Neural progenitor cell (in vitro differentiated cells): ENCODE data around the gene INPP4A. TPM values are rescaled to one million over a fixed set of nuclear protein-coding genes. Genes with fewer than 3 reads are reported as not detected.

Experiments used
- DNase-seq: peaks from one replicate; pipeline ENCODE4 v3.0.0-alpha.2; 2016; ENCODE audit warnings: low spot score
- H2AFZ ChIP-seq: fragments of 200-600 bp; sonication (generic); replicated peaks from 2 replicates; pipeline ENCODE4 v1.6.1; 2016; ENCODE audit warnings: antibody characterized with exemption
- H3F3A ChIP-seq: fragments of 200-600 bp; sonication (generic); 2 replicates; pipeline ENCODE4 v1.6.1; 2016; ENCODE audit warnings: antibody characterized with exemption, low read depth
- H3K27ac ChIP-seq: fragments of 200-600 bp; sonication (generic); 2 replicates; pipeline ENCODE4 v1.5.1; 2016; ENCODE audit warnings: mild to moderate bottlenecking
- H3K27me3 ChIP-seq: fragments of 200-600 bp; sonication (generic); 2 replicates; pipeline ENCODE4 v1.6.1; 2016; ENCODE audit warnings: mild to moderate bottlenecking, moderate library complexity
- H3K36me3 ChIP-seq: fragments of 200-600 bp; sonication (generic); 2 replicates; pipeline ENCODE4 v1.5.1; 2016
- H3K4me1 ChIP-seq: fragments of 200-600 bp; sonication (generic); 2 replicates; pipeline ENCODE4 v1.6.1; 2016; ENCODE audit warnings: mixed run types
- H3K4me2 ChIP-seq: fragments of 200-600 bp; sonication (generic); 2 replicates; pipeline ENCODE4 v1.6.1; 2016
- H3K4me3 ChIP-seq: fragments of 200-600 bp; sonication (generic); 2 replicates; pipeline ENCODE4 v1.5.1; 2016
- H3K79me2 ChIP-seq: fragments of 200-600 bp; sonication (generic); 2 replicates; pipeline ENCODE4 v1.6.1; 2016; ENCODE audit warnings: low read depth
- H3K9ac ChIP-seq: fragments of 200-600 bp; sonication (generic); 2 replicates; pipeline ENCODE4 v1.6.1; 2016
- H3K9me3 ChIP-seq: fragments of 200-600 bp; sonication (generic); 2 replicates; pipeline ENCODE4 v1.5.1; 2016; ENCODE audit warnings: low read depth
- H4K20me1 ChIP-seq: fragments of 200-600 bp; sonication (generic); 2 replicates; pipeline ENCODE4 v1.6.1; 2016; ENCODE audit warnings: low read depth
- H3K27ac Mint-ChIP-seq: 3 replicates; pipeline ENCODE4 v1.8.0; 2021; ENCODE audit warnings: mixed read lengths
- H3K27me3 Mint-ChIP-seq: 2 replicates; pipeline ENCODE4 v1.8.0; 2022; ENCODE audit warnings: low read depth, mild to moderate bottlenecking, inconsistent platforms, moderate library complexity, mixed read lengths; ENCODE audit not compliant: insufficient read depth
- H3K36me3 Mint-ChIP-seq: 3 replicates; pipeline ENCODE4 v1.8.0; 2021; ENCODE audit warnings: mixed read lengths
- H3K4me1 Mint-ChIP-seq: 3 replicates; pipeline ENCODE4 v1.8.0; 2021; ENCODE audit warnings: mixed read lengths
- H3K4me3 Mint-ChIP-seq: 3 replicates; pipeline ENCODE4 v1.8.0; 2021; ENCODE audit warnings: mild to moderate bottlenecking, moderate library complexity, mixed read lengths
- H3K9me3 Mint-ChIP-seq: 3 replicates; pipeline ENCODE4 v1.8.0; 2020; ENCODE audit warnings: mixed read lengths
- EZH2 ChIP-seq: fragments of 200-600 bp; sonication (generic); IDR thresholded peaks from 2 replicates; pipeline ENCODE4 v1.6.1; 2017; ENCODE audit warnings: antibody characterized with exemption, mild to moderate bottlenecking, moderate library complexity
- EZH2phosphoT487 ChIP-seq: fragments of 200-600 bp; sonication (generic); IDR thresholded peaks from 2 replicates; pipeline ENCODE4 v1.6.1; 2017; ENCODE audit warnings: antibody characterized with exemption
- total RNA-seq: library from RNA; depleted of rRNA; stranded (reverse); fragments of >200 nt; gene quantifications from 2 replicates; pipeline ENCODE4 v1.2.3, GENCODE V29; 2015; ENCODE audit warnings: low replicate concordance
- TF ChIP-seq, protein P1 (sequence below): fragments of 200-600 bp; sonication (generic); IDR thresholded peaks from 2 replicates; pipeline ENCODE4 v1.5.1; 2017; ENCODE audit warnings: antibody characterized with exemption, mild to moderate bottlenecking

Gene INPP4A
- total RNA-seq, 1 donor from 2014 or later: 35.1 TPM

DNA sequence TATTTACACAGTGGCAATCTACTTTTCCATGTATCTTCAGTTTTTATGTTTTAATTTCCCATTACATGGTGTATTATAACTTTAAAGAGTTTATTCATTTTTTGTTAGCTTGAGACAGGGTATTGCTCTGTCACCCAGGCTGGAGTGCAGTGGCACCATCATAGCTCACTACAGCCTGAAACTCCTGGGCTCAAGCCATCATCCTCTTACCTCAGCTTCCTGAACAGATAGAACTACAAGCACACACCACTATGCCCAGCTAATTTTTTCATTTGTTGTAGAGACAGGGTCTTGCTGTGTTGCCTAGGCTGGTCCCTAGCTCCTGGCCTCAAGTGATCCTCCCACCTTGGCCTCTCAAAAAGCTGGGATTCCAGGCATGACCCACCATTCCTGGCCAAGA lies 96.8 kb downstream of the INPP4A start:
- no peaks in the 10 kb centered on the region for H4K20me1 ChIP-seq
- no peaks in the 10 kb centered on the region for H3K27me3 ChIP-seq
- TF ChIP-seq, protein P1, sequence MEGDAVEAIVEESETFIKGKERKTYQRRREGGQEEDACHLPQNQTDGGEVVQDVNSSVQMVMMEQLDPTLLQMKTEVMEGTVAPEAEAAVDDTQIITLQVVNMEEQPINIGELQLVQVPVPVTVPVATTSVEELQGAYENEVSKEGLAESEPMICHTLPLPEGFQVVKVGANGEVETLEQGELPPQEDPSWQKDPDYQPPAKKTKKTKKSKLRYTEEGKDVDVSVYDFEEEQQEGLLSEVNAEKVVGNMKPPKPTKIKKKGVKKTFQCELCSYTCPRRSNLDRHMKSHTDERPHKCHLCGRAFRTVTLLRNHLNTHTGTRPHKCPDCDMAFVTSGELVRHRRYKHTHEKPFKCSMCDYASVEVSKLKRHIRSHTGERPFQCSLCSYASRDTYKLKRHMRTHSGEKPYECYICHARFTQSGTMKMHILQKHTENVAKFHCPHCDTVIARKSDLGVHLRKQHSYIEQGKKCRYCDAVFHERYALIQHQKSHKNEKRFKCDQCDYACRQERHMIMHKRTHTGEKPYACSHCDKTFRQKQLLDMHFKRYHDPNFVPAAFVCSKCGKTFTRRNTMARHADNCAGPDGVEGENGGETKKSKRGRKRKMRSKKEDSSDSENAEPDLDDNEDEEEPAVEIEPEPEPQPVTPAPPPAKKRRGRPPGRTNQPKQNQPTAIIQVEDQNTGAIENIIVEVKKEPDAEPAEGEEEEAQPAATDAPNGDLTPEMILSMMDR: no peak
- TF ChIP-seq EZH2: no peak
- TF ChIP-seq EZH2phosphoT487: no peak
- H3K9me3 ChIP-seq: no peaks in the 10 kb centered on the region
- Mint-ChIP-seq H3K4me3 (no peak overlapping the region), H3K4me1 (peaks cover 8% of the 10 kb centered on the region), H3K9me3 (no peaks in the 10 kb centered on the region), H3K27ac (no peak overlapping the region), H3K27me3 (peaks cover 5% of the 10 kb centered on the region), H3K36me3 (peaks cover 28% of the 10 kb centered on the region)
- H3K4me1 ChIP-seq: no peaks in the 10 kb centered on the region
- no peak overlapping the region for H2AFZ ChIP-seq
- no peak overlapping the region for H3K4me2 ChIP-seq
- no peak overlapping the region for H3K9ac ChIP-seq
- no peak for DNase-seq
- H3K36me3 ChIP-seq: no peaks in the 10 kb centered on the region
- H3F3A ChIP-seq: no peaks in the 10 kb centered on the region
- no peaks in the 10 kb centered on the region for H3K79me2 ChIP-seq
- no peak overlapping the region for H3K27ac ChIP-seq
- H3K4me3 ChIP-seq: no peak overlapping the region

DNA sequence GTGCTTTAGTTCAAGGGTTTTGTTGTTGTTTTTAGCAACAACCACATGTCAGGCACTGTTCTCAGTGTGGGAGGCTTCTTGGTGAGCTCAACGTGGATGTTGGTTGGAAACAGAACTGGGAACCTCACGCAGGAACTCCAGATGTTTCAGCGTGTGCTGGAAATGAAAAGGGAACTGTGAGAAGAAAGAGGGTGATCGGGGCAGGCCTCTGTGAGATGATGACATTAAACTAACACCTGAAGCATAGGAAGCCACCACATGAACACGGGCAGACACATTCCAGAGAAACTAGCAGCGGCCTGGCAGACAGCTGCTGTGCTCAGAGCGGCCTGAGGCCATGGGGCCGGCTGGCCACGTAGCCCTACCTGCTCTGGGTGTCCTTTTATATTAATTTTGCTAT lies 97.2 kb downstream of the INPP4A start:
- H3K9me3 ChIP-seq: no peaks in the 10 kb centered on the region
- no peak overlapping the region for H3K27ac ChIP-seq
- H3K4me1 ChIP-seq: no peaks in the 10 kb centered on the region
- H3K4me2 ChIP-seq: no peak overlapping the region
- Mint-ChIP-seq H3K9me3 (no peaks in the 10 kb centered on the region), H3K4me1 (peaks cover 4% of the 10 kb centered on the region), H3K27ac (no peak overlapping the region), H3K4me3 (no peak overlapping the region), H3K27me3 (peaks cover 5% of the 10 kb centered on the region), H3K36me3 (peaks cover 28% of the 10 kb centered on the region)
- TF ChIP-seq EZH2phosphoT487 (no peak), EZH2 (no peak)
- TF ChIP-seq, protein P1: no peak
- DNase-seq: no peak
- H4K20me1 ChIP-seq: no peaks in the 10 kb centered on the region
- no peak overlapping the region for H3K4me3 ChIP-seq
- H3F3A ChIP-seq: no peaks in the 10 kb centered on the region
- H3K79me2 ChIP-seq: no peaks in the 10 kb centered on the region
- H3K9ac ChIP-seq: no peak overlapping the region
- no peaks in the 10 kb centered on the region for H3K27me3 ChIP-seq
- no peaks in the 10 kb centered on the region for H3K36me3 ChIP-seq
- H2AFZ ChIP-seq: no peak overlapping the region

DNA sequence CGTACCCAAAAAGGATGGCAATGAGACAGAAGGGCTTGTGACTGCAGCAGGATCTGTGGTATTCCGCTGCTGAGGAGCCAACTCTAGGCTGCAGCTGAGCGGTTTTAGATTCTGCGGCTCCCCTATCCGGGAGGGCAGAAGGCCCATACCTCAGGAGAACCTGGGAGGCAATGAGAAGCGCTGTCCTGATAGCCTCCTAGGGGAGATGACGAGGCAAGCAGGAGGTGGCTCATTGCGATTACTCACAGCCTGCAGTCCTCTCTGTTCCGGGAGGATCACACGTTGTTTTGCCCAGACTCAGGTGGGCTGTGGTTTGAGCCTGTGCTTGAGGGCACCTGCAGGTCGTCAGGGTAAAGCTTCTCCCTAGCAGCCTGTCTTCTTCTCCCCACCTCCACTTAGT lies 98.6 kb downstream of the INPP4A start:
- Mint-ChIP-seq H3K4me1 (no peaks in the 10 kb centered on the region), H3K27me3 (peaks cover 5% of the 10 kb centered on the region), H3K36me3 (peaks cover 25% of the 10 kb centered on the region), H3K9me3 (no peaks in the 10 kb centered on the region), H3K4me3 (no peak overlapping the region), H3K27ac (no peak overlapping the region)
- no peaks in the 10 kb centered on the region for H3K27me3 ChIP-seq
- no peaks in the 10 kb centered on the region for H3K36me3 ChIP-seq
- no peaks in the 10 kb centered on the region for H3K4me1 ChIP-seq
- H3K4me2 ChIP-seq: no peak overlapping the region
- no peak overlapping the region for H3K27ac ChIP-seq
- no peaks in the 10 kb centered on the region for H3F3A ChIP-seq
- no peak for DNase-seq
- H4K20me1 ChIP-seq: no peaks in the 10 kb centered on the region
- H3K79me2 ChIP-seq: no peaks in the 10 kb centered on the region
- TF ChIP-seq EZH2phosphoT487: no peak
- TF ChIP-seq EZH2: no peak
- TF ChIP-seq, protein P1: no peak
- H3K9ac ChIP-seq: no peak overlapping the region
- H2AFZ ChIP-seq: no peak overlapping the region
- no peak overlapping the region for H3K4me3 ChIP-seq
- H3K9me3 ChIP-seq: no peaks in the 10 kb centered on the region

DNA sequence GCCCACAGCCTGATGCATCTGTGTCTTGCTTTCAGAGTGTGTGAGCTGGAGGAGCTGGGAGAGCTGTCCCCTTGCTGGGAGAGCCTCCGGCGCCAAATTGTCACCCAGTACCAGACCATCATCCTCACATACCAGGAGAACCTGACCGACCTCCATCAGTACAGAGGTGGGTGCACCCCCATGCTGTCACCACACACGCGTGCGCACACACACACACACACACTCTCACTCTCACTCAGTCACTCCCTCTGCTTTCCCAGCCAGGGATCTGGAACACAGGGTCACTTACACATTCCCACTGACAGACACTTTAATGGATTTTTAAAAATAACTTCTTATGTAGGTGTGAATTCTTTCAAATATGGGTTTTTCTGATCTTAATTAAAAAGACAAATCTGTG lies 99.2 kb downstream of the INPP4A start:
- Mint-ChIP-seq H3K4me1 (no peaks in the 10 kb centered on the region), H3K27me3 (peaks cover 5% of the 10 kb centered on the region), H3K4me3 (no peak overlapping the region), H3K9me3 (no peaks in the 10 kb centered on the region), H3K27ac (no peak overlapping the region), H3K36me3 (peaks cover 23% of the 10 kb centered on the region)
- H4K20me1 ChIP-seq: no peaks in the 10 kb centered on the region
- H3F3A ChIP-seq: no peaks in the 10 kb centered on the region
- no peak overlapping the region for H2AFZ ChIP-seq
- no peak overlapping the region for H3K4me2 ChIP-seq
- no peaks in the 10 kb centered on the region for H3K4me1 ChIP-seq
- no peaks in the 10 kb centered on the region for H3K9me3 ChIP-seq
- TF ChIP-seq EZH2phosphoT487 (no peak), EZH2 (no peak)
- TF ChIP-seq, protein P1: no peak
- H3K79me2 ChIP-seq: no peaks in the 10 kb centered on the region
- DNase-seq: no peak
- H3K9ac ChIP-seq: no peak overlapping the region
- no peak overlapping the region for H3K27ac ChIP-seq
- H3K4me3 ChIP-seq: no peak overlapping the region
- no peaks in the 10 kb centered on the region for H3K27me3 ChIP-seq
- H3K36me3 ChIP-seq: no peaks in the 10 kb centered on the region
